Dermis blood vessel endothelial cell (primary cell): ENCODE results near the gene SERTAD2. TPM values are rescaled to one million over a fixed set of nuclear protein-coding genes. Genes with fewer than 3 reads are reported as not detected.
A peak's percentile ranks its signal among the peaks of the same experiment; 100 is the strongest.

Experiments
- DNase-seq: peaks from one replicate; pipeline ENCODE4 v3.0.0; 2010
- total RNA-seq: library from RNA; depleted of rRNA; stranded (reverse); fragments of >200 nt; gene quantifications from 2 replicates; pipeline ENCODE4 v1.2.3, GENCODE V29; 2014

Gene SERTAD2
- total RNA-seq, 1 donor from 2014 or later = 6.6 TPM

DNA sequence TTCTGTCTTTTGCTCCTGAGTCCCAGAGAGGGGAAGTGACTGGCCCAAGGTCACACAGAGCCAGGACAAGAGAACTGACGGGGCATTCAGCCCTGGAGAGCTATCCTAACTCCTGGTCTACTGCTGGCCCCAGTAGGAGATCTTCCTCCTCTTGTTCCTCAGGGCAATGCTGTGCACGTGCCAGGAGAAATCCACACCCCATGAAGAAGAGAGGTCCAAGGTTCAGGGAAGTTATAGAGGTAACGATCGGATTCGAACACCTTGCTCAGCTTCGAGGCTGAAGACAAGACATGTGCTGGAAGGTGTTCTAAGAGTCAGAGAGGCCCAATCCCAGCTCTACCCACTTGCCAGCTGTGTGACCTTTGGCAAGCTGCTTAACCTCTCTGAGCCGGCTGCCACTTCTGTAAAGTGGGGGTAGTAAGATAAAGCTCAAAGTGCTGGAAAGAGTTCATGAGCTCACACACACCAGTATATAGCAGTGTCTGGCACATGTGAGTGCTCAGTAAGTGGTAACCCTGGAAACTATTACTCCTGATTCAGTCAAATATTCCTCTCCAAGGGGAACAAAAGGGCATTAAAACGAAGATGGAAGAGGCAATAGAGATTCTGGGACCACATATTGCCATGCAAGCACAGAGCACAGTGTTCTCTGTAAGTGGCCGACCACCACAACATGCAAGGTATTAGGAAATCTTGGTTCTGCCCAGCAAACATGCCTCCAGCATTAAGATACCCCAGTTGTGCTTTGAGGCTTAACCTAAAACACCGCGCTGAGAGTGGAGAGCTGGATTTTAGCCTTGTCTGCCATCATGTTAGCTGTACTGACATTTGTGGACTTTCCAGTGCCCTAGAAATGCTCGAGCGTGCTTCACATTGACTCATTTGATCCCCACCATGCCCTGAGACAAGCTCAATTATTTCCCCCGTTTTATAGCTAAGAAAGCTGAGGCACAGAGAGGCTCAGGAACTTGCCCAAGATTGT, 25.6 kb downstream of the SERTAD2 start:
- no peak for DNase-seq

DNA sequence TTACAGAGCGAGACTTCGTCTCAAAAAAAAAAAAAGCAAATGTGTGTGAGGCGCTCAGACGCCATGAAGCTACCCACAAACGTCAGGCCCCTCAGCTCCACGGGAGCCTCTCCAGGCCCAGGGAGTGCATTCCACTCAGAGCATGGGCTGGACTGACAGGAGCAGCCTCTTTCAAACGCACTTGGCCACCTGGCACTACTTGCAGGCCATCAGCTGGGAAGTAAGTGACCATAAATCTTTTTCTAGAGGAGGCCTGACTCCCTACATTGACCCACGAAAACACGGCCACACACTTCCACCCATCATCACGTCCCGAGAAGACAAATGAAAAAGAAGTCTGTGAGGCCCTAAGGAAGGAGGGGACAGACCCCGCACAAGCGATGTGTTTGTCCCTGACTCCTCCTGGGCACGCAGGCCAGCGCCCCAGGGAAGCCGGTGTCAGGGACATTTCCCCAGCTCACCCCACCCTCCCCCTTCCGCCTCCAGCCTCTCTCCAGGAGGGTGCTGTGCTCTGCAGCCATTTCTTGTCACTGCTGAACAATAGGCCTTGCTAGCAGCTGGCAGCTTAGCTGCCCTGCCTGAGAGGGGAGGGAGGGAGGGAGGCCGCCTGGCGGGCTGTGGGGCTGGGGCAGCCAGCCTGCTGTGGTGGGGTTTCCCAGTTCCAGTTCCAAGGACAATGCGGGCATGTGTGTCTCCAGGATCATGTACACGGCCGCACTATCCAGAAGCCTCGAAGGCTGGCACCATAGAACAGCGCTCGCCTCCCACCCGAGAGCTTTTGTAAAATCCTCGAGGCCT, 26.6 kb downstream of the SERTAD2 start:
- no peak for DNase-seq

DNA sequence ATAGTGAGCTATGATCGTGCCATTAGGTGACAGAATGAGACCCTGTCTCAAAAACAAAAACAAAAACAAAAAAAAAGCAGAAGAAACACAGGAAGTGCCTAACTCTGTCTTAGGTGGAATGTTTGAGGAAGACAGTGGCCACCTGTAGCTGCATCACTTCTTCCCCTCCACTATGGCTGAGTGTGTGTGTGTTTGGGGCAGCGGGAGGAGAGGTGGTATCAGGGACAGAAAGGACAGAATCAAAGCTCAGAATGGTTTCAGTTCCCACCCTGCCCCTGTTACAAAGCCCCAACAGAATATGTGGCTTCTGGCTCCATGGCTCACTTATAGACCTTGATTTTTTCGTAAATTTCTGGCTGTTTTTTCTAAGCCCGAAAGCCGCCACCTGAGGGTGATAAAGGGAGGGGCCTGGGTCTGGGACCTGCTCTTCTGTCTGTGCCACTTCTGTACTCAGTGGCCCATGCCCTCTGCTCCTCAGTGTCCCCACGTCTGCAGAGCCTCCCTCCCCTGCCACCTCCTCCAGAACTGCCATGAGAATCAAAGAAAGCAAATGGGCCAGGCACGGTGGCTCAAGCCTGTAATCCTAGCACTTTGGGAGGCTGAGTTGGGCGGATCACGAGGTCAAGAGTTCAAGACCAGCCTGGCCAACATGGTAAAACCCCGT, 27.4 kb downstream of the SERTAD2 start:
- DNase-seq = no peak

DNA sequence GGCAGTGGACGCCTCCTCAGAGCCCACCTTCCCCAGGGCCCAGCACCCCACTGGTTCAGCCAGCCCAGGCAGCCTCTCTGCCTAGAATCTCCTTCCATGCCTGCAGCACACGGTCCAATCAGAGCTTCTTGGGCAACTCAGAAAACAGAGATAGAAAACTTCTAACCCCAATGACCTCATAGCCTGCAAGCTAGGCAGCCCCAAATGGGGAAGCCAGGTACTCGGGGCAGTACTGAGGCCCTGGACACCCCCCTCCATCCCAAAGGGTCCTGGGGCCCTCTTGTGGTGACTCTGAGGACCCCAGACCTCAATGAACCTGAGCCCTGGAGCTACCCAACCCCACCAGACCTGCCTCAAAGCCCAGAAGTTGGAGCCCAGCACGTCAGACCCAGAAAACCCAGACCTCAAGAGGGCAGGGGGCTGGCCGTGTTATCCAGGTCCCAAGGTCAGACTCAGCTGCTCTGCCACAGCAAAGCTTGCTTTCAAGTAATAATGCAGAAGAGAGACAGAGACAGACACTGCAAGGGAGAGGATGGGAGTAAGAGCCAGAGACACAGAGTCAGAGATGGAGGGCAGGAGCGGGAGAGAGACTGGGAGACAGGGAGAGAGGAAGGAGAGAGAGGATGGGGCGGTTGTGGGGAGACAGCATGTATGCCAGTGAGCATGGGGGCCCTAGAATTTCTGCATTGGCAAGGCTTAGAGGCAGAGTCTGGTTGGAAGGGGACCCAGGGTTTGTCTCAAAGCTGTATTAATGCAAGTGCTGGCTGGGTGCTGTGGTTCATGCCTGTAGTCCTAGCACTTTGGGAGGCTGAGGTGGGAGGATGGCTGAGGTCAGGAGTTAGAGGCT, 28.2 kb downstream of the SERTAD2 start:
- DNase-seq = no peak

DNA sequence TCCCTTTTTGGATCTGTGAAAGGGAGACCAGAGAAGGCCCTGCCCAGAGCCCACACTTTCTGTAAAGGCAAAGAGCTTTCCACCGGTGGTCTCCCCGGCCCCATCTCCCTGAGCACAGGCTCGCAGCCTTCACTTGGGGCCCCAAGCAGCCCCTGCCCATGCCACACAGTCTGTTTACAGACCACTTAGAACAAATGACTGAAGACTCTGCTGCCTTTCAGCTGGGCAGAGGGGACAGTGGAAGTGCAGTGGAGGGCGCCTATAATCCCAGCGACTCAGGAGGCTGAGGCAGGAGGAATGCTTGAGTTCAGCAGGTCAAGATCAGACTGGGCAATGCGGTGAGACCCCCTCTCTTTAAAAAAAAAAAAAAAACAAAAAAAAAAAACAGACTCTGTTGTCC, 28.9 kb downstream of the SERTAD2 start:
- no peak for DNase-seq

DNA sequence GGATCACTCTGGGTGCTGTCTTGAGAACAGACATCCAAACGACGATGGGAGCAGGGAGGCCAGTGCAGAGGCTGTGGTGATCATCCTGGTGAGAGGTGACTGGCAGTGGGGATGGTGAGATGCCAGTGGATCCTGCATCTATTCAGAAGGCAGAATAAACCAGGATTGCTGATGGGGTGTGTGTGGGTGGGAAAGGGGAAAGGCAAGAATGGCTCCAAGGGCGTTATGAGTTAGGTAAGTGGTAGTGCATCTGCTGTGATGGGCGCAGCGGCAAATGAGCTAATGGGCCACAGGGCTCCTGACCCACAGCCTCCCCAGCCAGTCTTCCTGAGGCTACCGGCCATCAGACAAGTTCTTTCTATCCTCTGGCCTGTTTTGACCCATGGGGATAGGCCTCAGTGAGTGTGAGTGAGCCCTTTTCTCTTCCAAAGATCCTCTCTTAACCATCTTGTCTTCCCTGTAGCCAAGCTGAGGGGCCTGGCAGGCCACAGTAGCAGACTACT, 29.6 kb downstream of the SERTAD2 start:
- no peak for DNase-seq

DNA sequence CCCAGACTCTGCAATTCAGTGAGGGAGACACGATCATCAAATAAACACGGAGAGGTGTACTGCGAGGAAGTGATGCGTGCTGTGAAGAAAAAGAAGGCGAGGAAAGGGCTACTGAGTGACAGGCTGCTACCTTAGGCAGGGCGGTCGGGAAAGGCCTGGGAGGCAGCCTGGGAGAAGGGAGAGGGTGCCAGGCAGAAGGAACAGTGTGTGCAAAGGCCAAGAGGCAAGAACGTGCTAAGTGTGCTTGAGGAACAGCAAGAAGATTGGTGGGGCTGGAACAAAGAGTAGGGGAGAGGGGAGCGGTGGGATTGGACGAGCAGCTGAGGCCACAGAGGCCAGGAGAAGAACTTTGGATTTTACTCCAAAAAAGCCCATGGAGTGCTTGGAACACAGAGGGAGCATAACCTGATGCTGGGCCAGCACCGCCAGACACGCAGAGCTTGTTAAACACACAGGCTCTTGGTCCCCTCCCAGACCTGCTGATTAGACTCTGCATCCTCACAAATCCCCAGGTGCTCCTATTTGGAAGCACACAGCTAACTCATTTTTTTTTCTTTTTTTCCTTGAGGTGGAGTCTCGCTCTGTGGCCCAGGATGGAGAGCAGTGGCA, 30.4 kb downstream of the SERTAD2 start:
- DNase-seq = no peak

DNA sequence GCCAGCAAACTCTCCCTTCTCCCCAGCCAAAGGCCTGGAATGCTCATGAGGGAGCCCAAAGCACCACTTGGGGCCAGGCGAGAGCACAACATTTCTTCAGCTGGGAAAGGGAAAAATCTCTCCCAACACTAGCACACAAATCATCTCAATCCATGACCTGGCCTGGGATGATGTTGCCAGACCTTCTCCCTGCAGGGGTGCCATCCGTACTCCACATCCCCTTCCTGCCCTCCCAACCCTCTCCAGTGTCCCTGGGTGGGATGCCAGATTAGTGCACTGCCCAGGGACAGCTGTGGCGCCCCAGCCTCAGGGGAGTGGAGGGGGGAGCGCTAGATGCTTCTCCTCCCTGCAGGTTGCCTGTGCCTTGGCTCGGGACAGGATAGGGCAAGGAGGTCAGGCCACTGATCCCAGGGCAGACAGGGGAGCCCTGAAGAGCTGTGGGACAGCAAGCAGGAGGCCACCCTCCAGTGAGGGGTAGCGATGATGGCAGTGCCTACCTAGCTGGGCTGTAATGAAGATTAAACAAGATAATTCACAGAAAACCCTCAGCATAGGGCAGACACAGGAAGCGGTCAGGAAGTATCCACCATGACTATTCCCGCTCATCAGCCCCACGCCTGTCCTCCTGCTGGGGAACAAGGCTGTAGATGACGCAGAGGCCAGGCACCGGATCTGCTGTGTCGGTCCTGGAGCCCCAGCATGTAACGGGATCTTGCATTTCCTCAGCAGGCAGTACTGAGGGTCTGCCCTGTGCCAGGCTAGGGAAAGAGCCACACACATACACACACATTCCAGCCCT, 31.1 kb downstream of the SERTAD2 start:
- DNase-seq = peak; percentile 68

DNA sequence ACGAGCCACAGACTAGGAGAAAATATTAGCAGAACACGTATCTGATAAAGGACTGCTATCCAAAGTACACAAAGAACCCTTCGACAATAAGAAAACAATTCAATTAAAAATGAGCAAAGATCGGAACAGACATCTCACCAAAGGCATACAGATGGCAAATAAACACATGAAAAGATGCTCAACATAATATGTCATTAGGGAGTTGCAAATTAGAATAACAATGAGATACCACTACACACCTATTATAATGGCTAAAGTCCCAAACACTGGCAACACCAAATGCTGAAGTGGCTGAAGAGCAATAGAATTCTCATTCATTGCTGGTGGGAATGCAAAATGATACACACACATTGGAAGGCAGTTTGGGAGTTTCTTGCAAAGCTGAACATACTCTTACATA, 33.1 kb downstream of the SERTAD2 start:
- no peak for DNase-seq

DNA sequence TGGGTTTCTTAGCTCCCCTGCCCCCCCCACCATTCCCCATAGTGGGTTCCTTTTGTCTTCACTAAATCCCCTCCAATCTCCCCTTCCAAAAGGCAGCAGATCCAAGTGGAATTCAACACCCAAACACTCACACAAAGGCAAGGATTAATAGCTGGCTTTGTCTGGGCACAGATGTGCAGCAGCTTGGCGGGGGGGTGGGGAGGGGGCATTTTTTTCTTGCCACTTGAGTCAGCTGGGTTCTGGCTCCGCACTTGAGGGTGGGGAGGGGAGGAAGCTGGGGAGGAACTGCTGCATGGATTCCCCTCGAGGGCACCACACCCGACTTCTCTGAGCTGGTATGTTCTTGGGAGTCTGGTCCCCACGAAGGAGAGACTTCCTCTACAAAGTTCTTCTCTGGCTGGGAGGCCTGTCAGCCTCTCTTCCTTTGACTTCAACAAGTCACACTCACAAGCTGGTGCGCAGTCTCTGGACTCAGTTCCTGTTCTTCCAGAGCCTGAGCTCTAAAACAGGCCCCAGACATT, 36.0 kb downstream of the SERTAD2 start:
- DNase-seq = no peak

DNA sequence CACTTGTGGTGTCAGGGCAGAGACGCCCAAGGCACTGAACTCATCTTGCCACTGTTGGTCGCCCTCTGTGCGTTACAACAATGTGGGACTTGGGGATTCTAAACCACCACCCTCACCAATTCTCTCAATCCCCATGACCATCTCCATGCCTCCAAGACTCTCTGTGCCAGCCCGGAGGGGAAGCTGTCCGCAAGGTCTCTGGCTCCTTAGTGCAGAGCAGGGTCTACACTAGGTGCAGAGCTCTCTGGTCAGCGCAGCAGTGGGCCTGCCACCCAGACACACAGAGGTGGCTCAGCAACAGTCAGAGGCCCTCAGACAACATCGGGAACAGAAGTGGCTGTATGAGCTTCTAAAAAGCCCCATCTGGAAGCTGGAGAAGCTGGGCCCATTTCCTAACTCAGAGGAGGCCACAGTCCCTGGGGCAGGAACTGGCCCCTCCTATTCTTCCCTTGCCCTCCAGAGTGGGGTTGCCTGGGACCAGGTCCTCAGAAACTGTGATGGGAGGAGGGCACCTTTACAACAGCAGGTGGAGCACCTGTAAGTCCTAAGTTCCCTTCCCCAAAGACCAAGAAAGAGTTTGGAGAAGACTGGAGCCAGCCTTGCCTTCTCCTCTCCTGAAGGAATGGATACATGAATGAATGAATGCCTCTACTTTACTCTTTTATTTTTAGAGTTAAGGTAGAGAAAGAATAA, 37.7 kb downstream of the SERTAD2 start:
- DNase-seq = no peak

DNA sequence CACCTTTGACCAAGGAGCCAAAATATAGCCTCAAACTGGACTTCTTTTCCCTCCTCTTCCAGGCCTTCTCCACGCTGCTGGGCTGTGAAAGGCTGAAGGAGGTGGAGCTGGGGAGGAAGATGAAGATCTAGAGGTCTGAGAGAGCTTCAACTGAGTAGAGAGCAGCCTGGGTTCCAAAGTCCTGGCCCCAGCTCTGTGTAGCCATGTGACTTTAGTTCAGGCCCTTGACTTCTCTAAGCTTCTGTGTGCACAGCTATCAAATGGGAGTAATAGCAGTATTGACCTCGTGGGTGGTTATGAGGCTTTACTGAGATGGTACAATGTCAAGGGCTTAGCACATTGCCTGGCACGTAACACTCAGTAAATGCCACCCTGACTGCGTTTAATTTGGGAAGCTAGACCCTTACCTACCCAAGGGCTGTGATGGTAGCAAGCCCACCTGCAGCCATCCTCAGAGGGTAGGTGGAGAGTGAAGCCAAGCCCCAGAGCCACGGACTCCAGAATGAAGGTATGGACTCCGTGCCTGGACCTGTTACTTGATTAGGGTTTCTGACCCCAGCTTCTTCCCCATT, 38.4 kb downstream of the SERTAD2 start:
- no peak for DNase-seq

DNA sequence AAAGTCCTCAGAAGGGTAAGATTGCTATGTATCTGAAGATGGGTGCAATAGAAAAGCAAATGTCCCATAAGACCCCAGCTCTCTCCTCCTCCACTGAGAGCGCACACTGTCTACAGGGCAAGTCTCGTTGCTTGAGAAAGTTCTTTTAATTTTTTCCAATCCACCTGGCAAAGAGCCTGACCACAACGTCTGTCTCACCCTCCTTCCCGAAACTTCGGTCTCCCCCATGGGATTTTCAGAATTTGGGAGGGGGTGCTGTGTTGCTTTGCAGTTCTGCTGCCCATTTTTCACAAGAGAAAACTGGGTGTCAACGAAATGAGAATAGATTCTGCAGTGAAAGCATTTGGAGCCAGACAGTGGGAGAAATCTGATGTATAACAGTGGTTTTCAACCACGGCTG, 40.4 kb downstream of the SERTAD2 start:
- DNase-seq = no peak

DNA sequence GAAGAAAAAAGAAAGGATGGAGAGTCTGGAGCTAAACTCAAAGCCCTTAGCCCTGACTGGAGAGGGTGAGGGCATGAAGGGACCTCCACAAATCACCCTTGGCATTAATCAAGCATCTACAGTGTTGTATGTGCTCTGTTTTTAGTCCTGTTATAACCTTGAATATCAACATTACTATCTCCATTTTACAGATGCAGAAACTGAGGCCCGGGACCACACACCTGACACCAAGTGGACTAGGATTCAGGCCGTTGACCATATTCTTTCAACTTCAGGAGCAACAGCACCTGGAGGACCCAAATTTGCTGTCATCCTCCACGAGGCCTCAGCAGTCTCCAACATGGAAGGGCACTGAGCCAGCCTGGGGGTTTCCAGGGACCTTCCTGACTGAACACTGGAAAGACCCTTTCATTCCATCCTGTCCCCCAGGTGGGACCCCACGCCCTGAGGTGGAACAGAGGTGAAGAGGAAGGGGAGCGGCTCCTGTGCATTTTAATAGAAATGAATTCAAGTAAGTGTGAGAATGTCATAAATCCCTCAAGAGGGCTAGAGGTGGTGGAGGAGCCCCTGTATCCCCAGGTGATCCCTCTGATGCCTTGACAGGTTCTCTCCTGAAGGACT, 41.0 kb downstream of the SERTAD2 start:
- DNase-seq = no peak

DNA sequence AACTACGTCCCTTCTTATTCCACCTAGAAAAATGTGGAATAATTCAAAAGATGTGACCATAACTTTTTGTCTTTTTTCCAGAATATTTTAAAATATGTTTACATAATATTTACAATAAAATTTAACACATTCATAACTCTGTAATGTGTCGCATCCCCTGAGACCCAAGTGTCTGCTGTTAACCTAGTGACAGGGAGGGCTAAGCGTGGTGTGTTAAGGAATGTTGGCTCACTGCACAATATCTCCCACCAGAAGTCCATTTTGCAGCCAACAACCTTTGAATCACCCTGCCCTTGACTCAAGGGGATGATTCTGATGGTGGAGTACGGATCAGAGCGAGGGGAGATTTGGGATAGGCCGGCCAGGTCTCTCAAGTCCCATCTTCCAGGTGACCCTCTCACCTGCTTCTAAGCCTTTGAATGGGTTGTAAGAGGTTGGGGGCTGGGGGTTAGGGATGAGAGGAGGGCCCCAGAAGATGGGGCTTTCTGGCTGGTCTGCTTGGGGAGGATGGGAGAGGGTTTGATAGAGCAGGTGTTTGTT, 43.3 kb downstream of the SERTAD2 start:
- no peak for DNase-seq

DNA sequence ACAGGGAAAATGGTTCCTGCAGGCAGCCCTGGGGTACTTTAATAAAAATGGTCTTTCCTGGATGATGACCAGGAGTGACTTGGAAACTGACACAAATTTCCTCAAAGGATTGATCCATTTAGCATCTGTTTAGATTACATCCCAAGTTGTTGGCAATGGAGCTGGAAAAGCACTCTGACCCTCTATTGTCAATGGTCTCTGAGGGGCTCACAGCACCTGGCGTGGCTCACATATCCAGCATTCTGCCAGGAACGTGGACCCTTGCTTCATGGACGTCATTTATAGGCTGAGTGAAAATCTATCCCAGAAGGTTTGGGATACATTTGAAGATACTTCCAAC, 43.8 kb downstream of the SERTAD2 start:
- no peak for DNase-seq

DNA sequence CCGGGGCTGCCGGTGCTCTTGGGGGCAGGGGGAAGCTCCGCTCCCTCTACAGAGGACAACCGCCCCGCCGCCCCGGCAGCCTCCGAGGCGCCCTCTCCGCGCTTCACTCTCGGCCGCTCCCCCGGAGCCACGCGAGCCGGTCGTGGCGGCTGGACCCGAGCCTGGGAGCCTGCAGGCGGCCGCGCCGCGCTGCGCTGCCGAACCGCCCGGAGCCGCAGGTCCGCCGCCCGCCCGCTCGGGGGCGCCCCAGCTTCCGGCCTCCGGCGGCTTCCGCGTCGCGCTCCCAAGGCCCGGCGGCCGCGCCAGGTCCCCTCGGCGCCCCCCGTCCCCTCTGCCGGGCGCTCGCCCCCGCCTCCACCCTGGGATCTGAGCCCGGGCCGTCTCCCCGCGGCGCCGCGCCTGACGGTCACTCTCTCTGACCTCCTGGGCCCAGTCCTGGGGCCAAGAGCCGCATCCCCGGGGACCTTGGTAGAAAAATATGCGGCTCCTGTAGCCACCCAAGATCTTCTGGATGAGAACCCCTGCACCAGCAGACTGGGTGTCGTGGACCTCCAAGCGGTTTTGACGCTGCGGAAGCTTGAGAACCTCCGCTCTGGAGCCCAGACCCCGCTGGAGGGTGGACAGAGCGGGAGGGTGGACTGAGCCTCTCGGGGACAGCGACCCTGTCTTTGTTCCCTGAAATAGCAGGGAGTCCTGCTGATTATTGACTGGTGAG, 44.3 kb downstream of the SERTAD2 start:
- peak; percentile 76 for DNase-seq

DNA sequence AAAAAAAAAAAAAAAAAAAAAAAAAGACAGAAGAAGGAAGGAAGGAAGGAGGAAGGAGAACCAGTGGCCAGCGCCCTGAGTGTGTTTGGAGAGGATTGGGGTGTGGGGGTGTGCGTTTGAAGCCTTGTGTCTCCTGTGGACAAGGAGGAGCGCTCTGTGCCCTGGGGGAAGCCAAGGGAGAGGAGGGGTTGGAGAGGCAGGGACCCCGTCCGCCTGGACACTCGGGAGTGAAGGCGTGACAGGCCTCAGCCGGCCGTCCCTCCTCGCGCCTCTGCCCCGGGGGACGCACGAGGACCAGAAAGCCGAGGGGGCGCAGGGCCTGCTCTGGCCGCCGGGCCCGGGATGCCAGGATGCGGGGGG, 44.9 kb downstream of the SERTAD2 start:
- DNase-seq = no peak
